WTC11 (cell line): ENCODE results near the gene OSBPL10.

Experiments used
- ELF4 ChIP-seq: sonication (generic); formaldehyde crosslinking; IDR thresholded peaks from 2 replicates; pipeline ENCODE4 v1.8.1; 2022; ENCODE audit warnings: low read depth, mild to moderate bottlenecking, moderate library complexity, missing genetic modification reagents
- FOXP1 ChIP-seq: sonication (generic); formaldehyde crosslinking; IDR thresholded peaks from 2 replicates; pipeline ENCODE4 v1.8.0; 2022; ENCODE audit warnings: missing genetic modification reagents, mild to moderate bottlenecking, moderate library complexity, borderline replicate concordance
- NFYB ChIP-seq: sonication (generic); formaldehyde crosslinking; conservative IDR thresholded peaks from 2 replicates; pipeline ENCODE4 v1.8.0; 2022; ENCODE audit warnings: low read depth, missing genetic modification reagents
- NR1H2 ChIP-seq: sonication (generic); formaldehyde crosslinking; IDR thresholded peaks from 2 replicates; pipeline ENCODE4 v1.9.0; 2021; ENCODE audit warnings: mild to moderate bottlenecking, moderate library complexity, missing genetic modification reagents
- SMAD3 ChIP-seq: sonication (generic); formaldehyde crosslinking; IDR thresholded peaks from 2 replicates; pipeline ENCODE4 v1.8.0; 2022; ENCODE audit warnings: missing genetic modification reagents, mild to moderate bottlenecking, borderline replicate concordance
- SMAD4 ChIP-seq: sonication (generic); formaldehyde crosslinking; IDR thresholded peaks from 2 replicates; pipeline ENCODE4 v1.8.0; 2022; ENCODE audit warnings: mild to moderate bottlenecking, missing genetic modification reagents
- TEAD1 ChIP-seq: sonication (generic); formaldehyde crosslinking; IDR thresholded peaks from 2 replicates; pipeline ENCODE4 v1.8.0; 2022; ENCODE audit warnings: mild to moderate bottlenecking, missing genetic modification reagents
- TF ChIP-seq, protein P1 (sequence below): fragments of 200-600 bp; IDR thresholded peaks from 2 replicates; pipeline ENCODE4 v1.8.0; 2022; ENCODE audit warnings: antibody characterized with exemption
- TF ChIP-seq, protein P2 (sequence below): sonication (generic); formaldehyde crosslinking; IDR thresholded peaks from 2 replicates; pipeline ENCODE4 v1.8.1; 2022; ENCODE audit warnings: low read depth, mild to moderate bottlenecking, moderate library complexity, missing genetic modification reagents, borderline replicate concordance
- TF ChIP-seq, protein P3 (sequence below): sonication (generic); formaldehyde crosslinking; IDR thresholded peaks from 2 replicates; pipeline ENCODE4 v1.8.1; 2023; ENCODE audit warnings: mild to moderate bottlenecking, missing genetic modification reagents, moderate library complexity
- TF ChIP-seq, protein P4 (sequence below): sonication (generic); formaldehyde crosslinking; IDR thresholded peaks from 2 replicates; pipeline ENCODE4 v1.8.0; 2022; ENCODE audit warnings: mild to moderate bottlenecking, missing genetic modification reagents

DNA sequence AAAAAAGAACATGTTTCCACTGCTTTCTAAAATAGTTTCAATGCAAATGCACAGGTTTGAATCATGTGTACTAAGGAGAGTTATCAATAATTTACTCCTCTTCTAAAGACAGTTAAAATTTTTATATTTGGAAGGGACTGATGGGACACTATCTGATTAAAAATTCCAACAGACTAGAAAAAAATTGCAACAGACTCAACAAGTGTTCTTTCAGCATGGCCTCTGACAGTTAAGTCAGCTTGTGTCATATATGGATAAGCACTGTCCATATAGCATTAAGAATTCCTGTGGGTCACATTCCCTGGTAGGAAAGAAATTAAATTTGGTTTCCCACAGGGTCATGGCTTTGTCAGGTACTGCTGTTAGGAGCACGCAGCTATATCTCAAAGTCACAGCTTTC, 96.8 kb downstream of the OSBPL10 start:
- TF ChIP-seq, protein P1, sequence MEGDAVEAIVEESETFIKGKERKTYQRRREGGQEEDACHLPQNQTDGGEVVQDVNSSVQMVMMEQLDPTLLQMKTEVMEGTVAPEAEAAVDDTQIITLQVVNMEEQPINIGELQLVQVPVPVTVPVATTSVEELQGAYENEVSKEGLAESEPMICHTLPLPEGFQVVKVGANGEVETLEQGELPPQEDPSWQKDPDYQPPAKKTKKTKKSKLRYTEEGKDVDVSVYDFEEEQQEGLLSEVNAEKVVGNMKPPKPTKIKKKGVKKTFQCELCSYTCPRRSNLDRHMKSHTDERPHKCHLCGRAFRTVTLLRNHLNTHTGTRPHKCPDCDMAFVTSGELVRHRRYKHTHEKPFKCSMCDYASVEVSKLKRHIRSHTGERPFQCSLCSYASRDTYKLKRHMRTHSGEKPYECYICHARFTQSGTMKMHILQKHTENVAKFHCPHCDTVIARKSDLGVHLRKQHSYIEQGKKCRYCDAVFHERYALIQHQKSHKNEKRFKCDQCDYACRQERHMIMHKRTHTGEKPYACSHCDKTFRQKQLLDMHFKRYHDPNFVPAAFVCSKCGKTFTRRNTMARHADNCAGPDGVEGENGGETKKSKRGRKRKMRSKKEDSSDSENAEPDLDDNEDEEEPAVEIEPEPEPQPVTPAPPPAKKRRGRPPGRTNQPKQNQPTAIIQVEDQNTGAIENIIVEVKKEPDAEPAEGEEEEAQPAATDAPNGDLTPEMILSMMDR: no peak
- TF ChIP-seq, protein P2, sequence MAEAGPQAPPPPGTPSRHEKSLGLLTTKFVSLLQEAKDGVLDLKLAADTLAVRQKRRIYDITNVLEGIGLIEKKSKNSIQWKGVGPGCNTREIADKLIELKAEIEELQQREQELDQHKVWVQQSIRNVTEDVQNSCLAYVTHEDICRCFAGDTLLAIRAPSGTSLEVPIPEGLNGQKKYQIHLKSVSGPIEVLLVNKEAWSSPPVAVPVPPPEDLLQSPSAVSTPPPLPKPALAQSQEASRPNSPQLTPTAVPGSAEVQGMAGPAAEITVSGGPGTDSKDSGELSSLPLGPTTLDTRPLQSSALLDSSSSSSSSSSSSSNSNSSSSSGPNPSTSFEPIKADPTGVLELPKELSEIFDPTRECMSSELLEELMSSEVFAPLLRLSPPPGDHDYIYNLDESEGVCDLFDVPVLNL (CRISPR knock-in tag): no peak
- TF ChIP-seq TEAD1 (CRISPR knock-in tag) (no peak), NR1H2 (CRISPR knock-in tag) (no peak), ELF4 (CRISPR knock-in tag) (no peak), FOXP1 (CRISPR knock-in tag) (no peak), SMAD4 (CRISPR knock-in tag) (no peak), NFYB (no peak), SMAD3 (CRISPR knock-in tag) (no peak)
- TF ChIP-seq, protein P3, sequence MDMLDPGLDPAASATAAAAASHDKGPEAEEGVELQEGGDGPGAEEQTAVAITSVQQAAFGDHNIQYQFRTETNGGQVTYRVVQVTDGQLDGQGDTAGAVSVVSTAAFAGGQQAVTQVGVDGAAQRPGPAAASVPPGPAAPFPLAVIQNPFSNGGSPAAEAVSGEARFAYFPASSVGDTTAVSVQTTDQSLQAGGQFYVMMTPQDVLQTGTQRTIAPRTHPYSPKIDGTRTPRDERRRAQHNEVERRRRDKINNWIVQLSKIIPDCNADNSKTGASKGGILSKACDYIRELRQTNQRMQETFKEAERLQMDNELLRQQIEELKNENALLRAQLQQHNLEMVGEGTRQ (CRISPR knock-in tag): no peak
- TF ChIP-seq, protein P4, sequence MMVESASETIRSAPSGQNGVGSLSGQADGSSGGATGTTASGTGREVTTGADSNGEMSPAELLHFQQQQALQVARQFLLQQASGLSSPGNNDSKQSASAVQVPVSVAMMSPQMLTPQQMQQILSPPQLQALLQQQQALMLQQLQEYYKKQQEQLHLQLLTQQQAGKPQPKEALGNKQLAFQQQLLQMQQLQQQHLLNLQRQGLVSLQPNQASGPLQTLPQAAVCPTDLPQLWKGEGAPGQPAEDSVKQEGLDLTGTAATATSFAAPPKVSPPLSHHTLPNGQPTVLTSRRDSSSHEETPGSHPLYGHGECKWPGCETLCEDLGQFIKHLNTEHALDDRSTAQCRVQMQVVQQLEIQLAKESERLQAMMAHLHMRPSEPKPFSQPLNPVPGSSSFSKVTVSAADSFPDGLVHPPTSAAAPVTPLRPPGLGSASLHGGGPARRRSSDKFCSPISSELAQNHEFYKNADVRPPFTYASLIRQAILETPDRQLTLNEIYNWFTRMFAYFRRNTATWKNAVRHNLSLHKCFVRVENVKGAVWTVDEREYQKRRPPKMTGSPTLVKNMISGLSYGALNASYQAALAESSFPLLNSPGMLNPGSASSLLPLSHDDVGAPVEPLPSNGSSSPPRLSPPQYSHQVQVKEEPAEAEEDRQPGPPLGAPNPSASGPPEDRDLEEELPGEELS (CRISPR knock-in tag): no peak
